GM12878 (cell line): ENCODE results near the gene TRPT1. TPM values are rescaled to one million over a fixed set of nuclear protein-coding genes. Genes with fewer than 3 reads are reported as not detected.
A peak's percentile ranks its signal among the peaks of the same experiment; 100 is the strongest.

Experiments used
- ATAC-seq: fragments of 200-7000 bp; cut with Tn5 transposase; 3 replicates; pipeline ENCODE4 v1.9.1; 2020; ENCODE audit warnings: mild to moderate bottlenecking, moderate library complexity
- BruUV-seq: library from RNA; stranded (reverse); fragments of 400-500 nt; replicated peaks from 2 replicates; lab custom pipeline; 2021; lab: Mats Ljungman, UMichigan
- CTCF ChIA-PET: fragments of 300-600 bp; sonication (Branson Sonifier 250); formaldehyde crosslinking; extraction: SDS; loops from one replicate; lab custom pipeline; 2021; ENCODE audit warnings: inconsistent platforms; lab: Yijun Ruan, JAX
- POLR2A ChIA-PET: fragments of 350-600 bp; formaldehyde crosslinking; extraction: SDS; loops from one replicate; lab custom pipeline; 2021; ENCODE audit warnings: inconsistent platforms; lab: Charles Lee
- RAD21 ChIA-PET: fragments of 300-600 bp; sonication (Branson Sonifier 250); formaldehyde crosslinking; loops from one replicate; lab custom pipeline; 2023; ENCODE audit warnings: antibody characterized with exemption; ENCODE audit not compliant: unreplicated experiment; lab: Charles Lee
- SMC1A ChIA-PET: fragments of 300-600 bp; sonication (Branson Sonifier 250); formaldehyde crosslinking; loops from one replicate; lab custom pipeline; 2023; ENCODE audit not compliant: unreplicated experiment, uncharacterized antibody; lab: Charles Lee
- DNase-seq: peaks from one replicate; pipeline ENCODE4 v3.0.0-alpha.2; 2011; ENCODE audit warnings: low read depth, low spot score
- FAIRE-seq: peaks from 3 replicates; lab custom pipeline; 2011; peaks lifted over from hg19 to GRCh38; lab: Jason Lieb, UNC
- H2AFZ ChIP-seq: 2 replicates; pipeline ENCODE4 v1.6.0; 2011; ENCODE audit warnings: low read depth, low read length, control low read depth; ENCODE audit not compliant: control insufficient read depth
- H3K27ac ChIP-seq: 2 replicates; pipeline ENCODE4 v1.5.1; 2011; ENCODE audit warnings: control low read depth; ENCODE audit not compliant: control insufficient read depth, insufficient read depth
- H3K27me3 ChIP-seq, 2 experiments: replicated peaks in 1 of 2; 2 replicates each; pipeline versions ENCODE4 v1.6.0 to v1.6.1; 2011; ENCODE audit warnings: low read length in 1 of 2; ENCODE audit not compliant: control insufficient read depth in 2 of 2, insufficient read depth in 2 of 2
- H3K36me3 ChIP-seq, 2 experiments: 2 replicates each; pipeline ENCODE4 v1.5.1; 2011; ENCODE audit warnings: low read length in 1 of 2; ENCODE audit not compliant: control insufficient read depth in 2 of 2, insufficient read depth in 2 of 2
- H3K4me1 ChIP-seq: 2 replicates; pipeline ENCODE4 v1.6.1; 2011; ENCODE audit warnings: mild to moderate bottlenecking, low read length, moderate library complexity, mixed read lengths; ENCODE audit not compliant: control insufficient read depth, insufficient read depth
- H3K4me2 ChIP-seq: 2 replicates; pipeline ENCODE4 v1.6.0; 2011; ENCODE audit warnings: control low read depth; ENCODE audit not compliant: control insufficient read depth, insufficient read depth
- H3K4me3 ChIP-seq: fragments of 200-600 bp; sonication (generic); 2 replicates; pipeline ENCODE4 v1.5.1; 2016
- H3K79me2 ChIP-seq: 2 replicates; pipeline ENCODE4 v1.6.0; 2011; ENCODE audit warnings: low read length; ENCODE audit not compliant: control insufficient read depth, insufficient read depth
- H3K9ac ChIP-seq: 2 replicates; pipeline ENCODE4 v1.8.0; 2011; ENCODE audit warnings: low read length, control low read depth, mixed read lengths; ENCODE audit not compliant: control insufficient read depth, insufficient read depth
- H3K9me3 ChIP-seq: replicated peaks from 3 replicates; pipeline ENCODE4 v1.5.1; 2011; ENCODE audit warnings: mild to moderate bottlenecking, low read length; ENCODE audit not compliant: control insufficient read depth, insufficient read depth
- H4K20me1 ChIP-seq: 2 replicates; pipeline ENCODE4 v1.6.0; 2011; ENCODE audit not compliant: control insufficient read depth, insufficient read depth
- BACH1 ChIP-seq: fragments of 450-650 bp; IDR thresholded peaks from 2 replicates; pipeline ENCODE4 v1.6.1; 2017; ENCODE audit warnings: mild to moderate bottlenecking, borderline replicate concordance
- BHLHE40 ChIP-seq, 2 experiments: fragments of 450-650 bp in 1 of 2; IDR thresholded peaks; 2 replicates each; pipeline ENCODE4 v1.6.1; 2011 to 2017; ENCODE audit warnings: low read depth in 2 of 2, borderline replicate concordance in 1 of 2, improper control_type of control experiment in 1 of 2, low read length in 1 of 2, mild to moderate bottlenecking in 1 of 2
- CBFB ChIP-seq: IDR thresholded peaks from 2 replicates; pipeline ENCODE4 v1.6.1; 2016; ENCODE audit warnings: antibody characterized with exemption, low read depth
- CHD2 ChIP-seq: IDR thresholded peaks from 2 replicates; pipeline ENCODE4 v1.6.1; 2011; ENCODE audit warnings: low read depth, low read length, improper control_type of control experiment, borderline replicate concordance
- EED ChIP-seq: sonication (generic); IDR thresholded peaks from 2 replicates; pipeline ENCODE4 v1.6.1; 2016; ENCODE audit warnings: antibody characterized with exemption, low read depth
- ESRRA ChIP-seq: IDR thresholded peaks from 2 replicates; pipeline ENCODE4 v1.6.1; 2012; ENCODE audit warnings: mild to moderate bottlenecking, low read length, improper control_type of control experiment
- FOS ChIP-seq: IDR thresholded peaks from 3 replicates; pipeline ENCODE4 v1.6.1; 2011; ENCODE audit warnings: borderline replicate concordance; ENCODE audit not compliant: insufficient read length; ENCODE audit errors: extremely low read depth
- GABPA ChIP-seq: IDR thresholded peaks from 2 replicates; pipeline ENCODE4 v1.6.1; 2014; ENCODE audit warnings: antibody characterized with exemption, low read depth, mild to moderate bottlenecking, inconsistent platforms
- GATAD2B ChIP-seq: fragments of 450-650 bp; conservative IDR thresholded peaks from 2 replicates; pipeline ENCODE4 v1.6.1; 2017; ENCODE audit warnings: low read depth, mild to moderate bottlenecking, moderate library complexity
- NFIC ChIP-seq: IDR thresholded peaks from 2 replicates; pipeline ENCODE4 v1.6.1; 2012; ENCODE audit warnings: low read depth, mild to moderate bottlenecking, inconsistent platforms, low read length, moderate library complexity
- PML ChIP-seq: IDR thresholded peaks from 2 replicates; pipeline ENCODE4 v1.6.1; 2012; ENCODE audit warnings: low read length, inconsistent platforms
- TARDBP ChIP-seq: IDR thresholded peaks from 2 replicates; pipeline ENCODE4 v1.6.1; 2016; ENCODE audit warnings: borderline replicate concordance
- TCF12 ChIP-seq: IDR thresholded peaks from 2 replicates; pipeline ENCODE4 v1.6.1; 2011; ENCODE audit warnings: low read depth, mild to moderate bottlenecking, low read length
- ZBED1 ChIP-seq: IDR thresholded peaks from 2 replicates; pipeline ENCODE4 v1.6.1; 2016; ENCODE audit warnings: borderline replicate concordance
- ZNF217 ChIP-seq: fragments of 450-650 bp; IDR thresholded peaks from 2 replicates; pipeline ENCODE4 v1.6.1; 2017; ENCODE audit warnings: antibody characterized with exemption, mild to moderate bottlenecking
- WGBS: methylation state at CpG from one replicate; pipeline ENCODE4 v1.1.6; 2016; ENCODE audit warnings: low lambda C conversion rate; ENCODE audit not compliant: insufficient replicate concordance, insufficient coverage; ENCODE audit errors: missing lambda C conversion rate; 5-methylcytosine and 5-hydroxymethylcytosine counted together
- in situ Hi-C: fragments of 300-500 bp; cut with MboI; formaldehyde crosslinking; loops from 9 replicates; pipeline ENCODE4 v1.14.3; 2018; ENCODE audit warnings: mixed read lengths
- intact Hi-C: fragments of 100-400 bp; cut with micrococcal nuclease; formaldehyde crosslinking; loops from one replicate; pipeline ENCODE4 v1.14.2; 2022; ENCODE audit not compliant: unreplicated experiment
- polyA plus RNA-seq, 11 experiments: library from polyadenylated mRNA; depleted of rRNA in 4 of 11; unstranded in 6 of 11; stranded (reverse) in 5 of 11; fragments of >200 nt; fragmentation: Nextera tagmentation in 4 of 11; fragmentation: Illumina TruSeq in 1 of 11; extraction: Ambion mirVana in 4 of 11; extraction: Trizol in 1 of 11; gene quantifications; 1 replicate in 1 of 11; 2 replicates in 10 of 11; pipeline versions ENCODE4 v1.2.1 to v1.2.3, GENCODE V29; 2011 to 2016; ENCODE audit warnings: inconsistent platforms in 2 of 11, missing spikeins in 2 of 11, low read depth in 1 of 11
- total RNA-seq, 4 experiments: library from RNA; depleted of rRNA in 3 of 4; stranded (reverse); fragments of >200 nt in 3 of 4; fragmentation: Illumina TruSeq in 1 of 4; extraction: Trizol in 1 of 4; gene quantifications; 2 replicates each; pipeline versions ENCODE4 v1.2.1 to v1.2.3, GENCODE V29; 2013 to 2021
- TF ChIP-seq, protein P1 (sequence below): IDR thresholded peaks from 2 replicates; pipeline ENCODE4 v1.6.1; 2012; ENCODE audit warnings: mild to moderate bottlenecking, low read depth, low read length

Gene TRPT1
- total and polyA plus RNA-seq, 10 of the 15 experiments (the other 5 are each of a cell fraction or from before 2014, with no cell fraction given): 7.1 to 63.0 (median 31.4) TPM

- TF ChIP-seq ZNF217 (no peak), TARDBP (no peak), TCF12 (no peak), FOS (no peak), NFIC (no peak), GABPA (no peak), CBFB (no peak), ZBED1 (no peak), BHLHE40 (IDR thresholded peaks at IDR 0.05; ENCODE audit: borderline replicate concordance in 1 of 2, low read depth in 2 of 2, low read length in 1 of 2) (no peak), PML (no peak), CHD2 (no peak), GATAD2B (no peak), ESRRA (no peak), EED (no peak), BACH1 (no peak)
- TF ChIP-seq, protein P1, sequence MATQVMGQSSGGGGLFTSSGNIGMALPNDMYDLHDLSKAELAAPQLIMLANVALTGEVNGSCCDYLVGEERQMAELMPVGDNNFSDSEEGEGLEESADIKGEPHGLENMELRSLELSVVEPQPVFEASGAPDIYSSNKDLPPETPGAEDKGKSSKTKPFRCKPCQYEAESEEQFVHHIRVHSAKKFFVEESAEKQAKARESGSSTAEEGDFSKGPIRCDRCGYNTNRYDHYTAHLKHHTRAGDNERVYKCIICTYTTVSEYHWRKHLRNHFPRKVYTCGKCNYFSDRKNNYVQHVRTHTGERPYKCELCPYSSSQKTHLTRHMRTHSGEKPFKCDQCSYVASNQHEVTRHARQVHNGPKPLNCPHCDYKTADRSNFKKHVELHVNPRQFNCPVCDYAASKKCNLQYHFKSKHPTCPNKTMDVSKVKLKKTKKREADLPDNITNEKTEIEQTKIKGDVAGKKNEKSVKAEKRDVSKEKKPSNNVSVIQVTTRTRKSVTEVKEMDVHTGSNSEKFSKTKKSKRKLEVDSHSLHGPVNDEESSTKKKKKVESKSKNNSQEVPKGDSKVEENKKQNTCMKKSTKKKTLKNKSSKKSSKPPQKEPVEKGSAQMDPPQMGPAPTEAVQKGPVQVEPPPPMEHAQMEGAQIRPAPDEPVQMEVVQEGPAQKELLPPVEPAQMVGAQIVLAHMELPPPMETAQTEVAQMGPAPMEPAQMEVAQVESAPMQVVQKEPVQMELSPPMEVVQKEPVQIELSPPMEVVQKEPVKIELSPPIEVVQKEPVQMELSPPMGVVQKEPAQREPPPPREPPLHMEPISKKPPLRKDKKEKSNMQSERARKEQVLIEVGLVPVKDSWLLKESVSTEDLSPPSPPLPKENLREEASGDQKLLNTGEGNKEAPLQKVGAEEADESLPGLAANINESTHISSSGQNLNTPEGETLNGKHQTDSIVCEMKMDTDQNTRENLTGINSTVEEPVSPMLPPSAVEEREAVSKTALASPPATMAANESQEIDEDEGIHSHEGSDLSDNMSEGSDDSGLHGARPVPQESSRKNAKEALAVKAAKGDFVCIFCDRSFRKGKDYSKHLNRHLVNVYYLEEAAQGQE: no peak
- RAD21 ChIA-PET: interaction anchor here (1.0 to 6.6 kb wide), 18 partner anchors 10 to 156 kb away, joined by 3 to 125 read pairs (median 8); partner anchors contain the start of genes BAD, CATSPERZ, DNAJC4 and ESRRA
- Histone ChIP-seq H3K9me3 (no peaks in the 10 kb centered on the region), H3K4me3 (no peak overlapping the region), H2AFZ (no peak overlapping the region), H3K27me3 (no peaks in the 10 kb centered on the region), H3K27ac (no peak overlapping the region), H3K4me1 (peaks cover 26% of the 10 kb centered on the region), H4K20me1 (no peaks in the 10 kb centered on the region), H3K36me3 (peaks cover 31 to 33% of the 10 kb centered on the region in 2 experiments), H3K79me2 (peaks cover 37% of the 10 kb centered on the region), H3K4me2 (no peak overlapping the region), H3K9ac (no peak overlapping the region)
- in situ Hi-C loops (loop anchor here (5.0 kb wide), 1 partner anchor 98 kb away; the partner anchor contains the start of gene CATSPERZ), intact Hi-C loops (loop anchor here (1.0 to 2.0 kb wide), 3 partner anchors 17 to 100 kb away; partner anchors contain the start of genes FKBP2 and STIP1)
- ATAC-seq (no peak), FAIRE-seq (no peak), DNase-seq (no peak)
- SMC1A ChIA-PET: interaction anchor here (0.6 to 5.5 kb wide), 19 partner anchors 8 to 151 kb away, joined by 3 to 98 read pairs (median 5); partner anchors contain the start of genes CATSPERZ, ESRRA, FKBP2 and NUDT22
- CTCF ChIA-PET: interaction anchor here (0.6 to 9.7 kb wide), 25 partner anchors 9 to 367 kb away, joined by 3 to 238 read pairs (median 5); partner anchors contain the start of genes BAD, CATSPERZ, DNAJC4 and ESRRA
- BruUV-seq: TSS peak; percentile 28
- POLR2A ChIA-PET: interaction anchor here (0.6 to 5.8 kb wide), 12 partner anchors 12 to 113 kb away, joined by 3 to 85 read pairs (median 23); partner anchors contain the start of genes CATSPERZ, ESRRA, FKBP2 and NUDT22
- 86% methylated on average over 16 of the region's 16 CpGs for WGBS
These were observed 21.9 kb downstream of the TRPT1 start for GRCh38 chr11:64204080-64204440.
